Fibroblast of pulmonary artery (primary cell): ENCODE results near the gene AKT1S1.

Source experiments
- DNase-seq: peaks from one replicate; pipeline ENCODE4 v3.0.0-alpha.2; 2010; ENCODE audit warnings: low read depth
- H3K4me3 ChIP-seq: replicated peaks from 2 replicates; pipeline ENCODE4 v1.5.1; 2011; ENCODE audit warnings: low read depth, mild to moderate bottlenecking, control low read depth, low read length, moderate library complexity
- TF ChIP-seq, protein P1 (sequence below): IDR thresholded peaks from 2 replicates; pipeline ENCODE4 v1.5.1; 2011; ENCODE audit warnings: mild to moderate bottlenecking, control low read depth, low read length, inconsistent platforms; ENCODE audit errors: missing control alignments

AKT1S1 gene

DNA sequence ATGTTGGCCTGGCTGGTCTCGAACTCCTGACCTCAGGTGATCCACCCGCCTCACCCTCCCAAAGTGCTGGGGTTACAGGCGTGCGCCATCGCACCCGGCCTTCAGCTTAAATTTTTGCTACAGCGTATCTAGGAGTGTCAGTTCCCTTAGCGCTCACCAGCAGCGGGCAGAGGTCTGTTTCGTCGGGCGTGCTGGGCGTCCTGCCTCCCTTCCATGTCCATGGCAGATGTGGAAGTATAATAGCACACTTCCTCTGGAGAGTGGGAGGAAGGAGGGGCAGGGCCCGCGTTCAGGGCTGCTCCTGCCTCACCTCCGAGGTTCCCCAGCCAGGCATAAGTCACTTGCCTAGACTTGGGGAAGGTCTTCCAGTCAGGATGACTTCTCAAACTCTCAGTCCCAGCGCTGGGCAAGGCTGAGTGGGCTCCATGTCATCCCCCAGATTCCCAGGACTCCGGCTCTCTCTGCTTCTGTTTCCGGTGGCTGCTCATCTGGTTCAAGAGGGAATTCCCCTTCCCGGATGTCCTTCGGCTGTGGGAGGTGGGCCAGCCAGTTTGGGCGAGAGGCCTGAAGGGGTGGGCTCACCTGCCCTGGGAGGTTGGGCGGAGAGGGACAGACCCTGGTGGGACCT lies 10.0 kb upstream of the AKT1S1 start:
- H3K4me3 ChIP-seq, result no peak overlapping the region
- TF ChIP-seq, protein P1, sequence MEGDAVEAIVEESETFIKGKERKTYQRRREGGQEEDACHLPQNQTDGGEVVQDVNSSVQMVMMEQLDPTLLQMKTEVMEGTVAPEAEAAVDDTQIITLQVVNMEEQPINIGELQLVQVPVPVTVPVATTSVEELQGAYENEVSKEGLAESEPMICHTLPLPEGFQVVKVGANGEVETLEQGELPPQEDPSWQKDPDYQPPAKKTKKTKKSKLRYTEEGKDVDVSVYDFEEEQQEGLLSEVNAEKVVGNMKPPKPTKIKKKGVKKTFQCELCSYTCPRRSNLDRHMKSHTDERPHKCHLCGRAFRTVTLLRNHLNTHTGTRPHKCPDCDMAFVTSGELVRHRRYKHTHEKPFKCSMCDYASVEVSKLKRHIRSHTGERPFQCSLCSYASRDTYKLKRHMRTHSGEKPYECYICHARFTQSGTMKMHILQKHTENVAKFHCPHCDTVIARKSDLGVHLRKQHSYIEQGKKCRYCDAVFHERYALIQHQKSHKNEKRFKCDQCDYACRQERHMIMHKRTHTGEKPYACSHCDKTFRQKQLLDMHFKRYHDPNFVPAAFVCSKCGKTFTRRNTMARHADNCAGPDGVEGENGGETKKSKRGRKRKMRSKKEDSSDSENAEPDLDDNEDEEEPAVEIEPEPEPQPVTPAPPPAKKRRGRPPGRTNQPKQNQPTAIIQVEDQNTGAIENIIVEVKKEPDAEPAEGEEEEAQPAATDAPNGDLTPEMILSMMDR, result no peak
- no peak for DNase-seq

DNA sequence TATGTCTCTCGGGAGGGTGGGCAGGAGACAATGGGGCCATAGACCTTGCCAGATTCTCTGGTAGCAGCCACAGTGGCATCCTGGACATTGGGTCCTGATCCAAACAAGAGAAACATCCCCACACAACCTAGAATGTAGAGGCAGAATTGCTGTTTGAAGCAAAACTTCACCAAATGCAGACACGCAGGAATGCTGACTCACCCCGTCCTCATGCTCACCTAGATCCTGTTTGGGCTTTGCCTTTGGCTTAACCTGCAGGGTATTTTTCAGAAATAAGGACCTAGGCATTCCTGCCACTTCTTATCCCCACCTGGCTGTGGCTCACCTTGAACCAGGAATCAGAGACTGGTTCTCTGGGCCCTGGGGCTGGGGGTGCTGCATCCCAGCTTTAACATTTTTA lies 7.6 kb upstream of the AKT1S1 start:
- TF ChIP-seq, protein P1, result no peak
- no peak for DNase-seq
- H3K4me3 ChIP-seq, result no peak overlapping the region

DNA sequence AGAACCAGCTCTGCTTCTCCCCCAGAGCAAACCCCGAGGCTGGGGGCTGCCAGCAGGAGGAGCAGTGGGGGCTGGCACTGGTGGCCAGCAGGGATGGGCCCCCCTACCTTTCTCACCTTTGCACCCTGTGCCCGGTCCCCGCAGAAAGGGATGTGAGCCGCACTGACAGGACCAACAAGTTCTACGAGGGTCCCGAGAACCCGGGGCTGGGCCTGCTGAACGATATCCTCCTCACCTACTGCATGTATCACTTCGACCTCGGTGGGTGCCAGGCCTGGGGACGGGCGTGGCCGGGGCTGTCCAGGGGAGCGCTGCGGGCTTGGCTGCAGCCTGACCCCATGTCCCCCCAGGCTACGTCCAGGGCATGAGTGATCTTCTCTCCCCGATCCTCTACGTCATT lies 7.0 kb upstream of the AKT1S1 start:
- TF ChIP-seq, protein P1, result no peak
- no peak overlapping the region for H3K4me3 ChIP-seq
- DNase-seq, result no peak

DNA sequence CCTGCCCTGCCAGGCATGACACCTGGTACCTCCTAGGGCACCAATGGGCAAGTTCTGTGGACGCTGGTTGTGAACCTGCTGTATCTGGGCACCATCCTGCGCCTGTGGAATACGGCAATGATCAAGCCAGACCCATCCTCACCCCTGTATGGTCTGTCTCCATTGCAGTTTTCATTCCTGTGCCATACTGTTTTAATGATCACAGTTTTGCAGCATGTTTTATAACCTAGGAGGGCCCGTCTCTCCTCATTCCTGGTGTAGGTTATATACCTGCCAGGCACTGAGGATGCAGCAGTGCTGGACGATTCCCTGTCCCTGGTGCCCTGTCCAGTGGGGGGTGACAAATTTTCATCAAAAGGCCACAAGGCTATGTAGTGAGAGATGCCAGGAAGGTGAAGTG lies 5.9 kb upstream of the AKT1S1 start:
- no peak overlapping the region for H3K4me3 ChIP-seq
- DNase-seq, result no peak
- TF ChIP-seq, protein P1, result no peak

DNA sequence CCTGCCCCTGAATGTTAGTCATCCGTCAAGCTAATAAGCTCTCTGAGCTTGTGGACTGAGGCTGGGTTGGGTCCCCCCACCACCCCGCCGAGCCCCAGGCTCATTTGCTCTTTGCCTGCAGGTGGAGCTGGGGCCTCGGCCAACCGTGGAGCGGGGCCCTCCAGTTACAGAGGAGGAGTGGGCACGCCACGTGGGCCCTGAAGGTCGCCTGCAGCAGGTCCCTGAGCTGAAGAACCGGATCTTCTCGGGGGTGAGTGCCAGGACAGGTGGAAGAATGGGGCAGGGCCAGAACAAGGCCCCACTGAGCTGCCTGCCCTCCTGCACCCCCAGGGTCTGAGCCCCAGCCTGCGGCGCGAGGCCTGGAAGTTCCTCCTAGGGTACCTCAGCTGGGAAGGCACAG lies 5.5 kb upstream of the AKT1S1 start:
- no peak overlapping the region for H3K4me3 ChIP-seq
- TF ChIP-seq, protein P1, result no peak
- no peak for DNase-seq

DNA sequence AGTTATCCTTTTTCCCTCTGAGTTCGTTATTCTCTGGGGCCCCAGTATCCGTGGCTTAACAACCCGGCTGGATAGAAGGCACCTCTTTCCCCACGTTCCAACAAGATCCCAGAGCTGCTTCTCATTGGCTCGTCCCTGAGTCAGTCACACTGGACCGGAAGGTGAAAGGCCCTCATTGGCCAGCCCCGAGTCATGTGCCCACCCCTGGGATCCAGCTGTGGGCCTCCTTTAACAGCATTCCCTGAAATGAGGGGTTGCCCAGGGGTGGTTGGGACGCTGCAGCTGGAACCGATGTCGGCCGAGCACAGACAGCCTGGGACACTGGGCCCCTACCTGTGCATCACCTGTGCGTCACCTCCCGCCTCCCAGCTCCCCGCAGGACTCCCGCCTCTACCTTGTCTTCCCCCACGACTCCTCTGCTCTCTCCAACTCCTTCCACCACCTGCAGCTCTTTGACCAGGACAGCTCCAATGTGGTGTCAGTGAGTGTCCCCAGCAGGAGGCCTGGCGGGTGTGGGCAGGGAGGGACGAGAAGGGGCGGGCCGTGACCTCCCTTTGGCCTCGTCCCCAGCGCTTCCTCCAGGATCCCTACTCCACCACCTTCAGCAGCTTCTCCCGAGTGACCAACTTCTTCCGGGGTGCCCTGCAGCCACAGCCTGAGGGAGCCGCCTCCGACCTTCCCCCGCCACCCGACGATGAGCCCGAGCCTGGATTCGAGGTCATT lies 4.7 kb upstream of the AKT1S1 start:
- DNase-seq, result peak; percentile 30
- H3K4me3 ChIP-seq, result no peak overlapping the region
- TF ChIP-seq, protein P1, result no peak

DNA sequence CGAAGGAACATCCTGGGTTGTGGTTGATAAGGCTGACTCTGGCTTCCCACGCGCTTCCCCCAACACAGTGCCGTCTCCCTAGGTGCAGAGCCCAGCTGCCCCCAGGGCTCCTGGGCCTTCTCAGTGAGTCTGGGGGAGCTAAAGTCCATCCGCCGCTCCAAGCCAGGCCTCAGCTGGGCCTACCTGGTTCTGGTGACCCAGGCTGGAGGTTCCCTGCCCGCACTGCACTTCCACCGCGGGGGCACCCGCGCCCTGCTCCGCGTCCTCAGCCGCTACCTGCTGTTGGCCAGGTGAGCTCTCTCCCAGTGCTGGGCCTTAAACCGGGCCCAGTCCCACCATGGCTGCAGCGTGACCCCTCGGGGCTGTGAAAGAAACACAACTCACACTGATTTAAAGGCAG lies 4.0 kb upstream of the AKT1S1 start:
- H3K4me3 ChIP-seq, result no peak overlapping the region
- TF ChIP-seq, protein P1, result no peak
- no peak for DNase-seq
